Vagina (tissue), 2 donors: ENCODE data around the gene SLC10A7. TPM values are rescaled to one million over a fixed set of nuclear protein-coding genes. Genes with fewer than 3 reads are reported as not detected.

ENCODE experiments used
- DNase-seq, 2 donors: peaks; one replicate each; pipeline ENCODE4 v3.0.0-alpha.2; 2017; ENCODE audit errors: extremely low spot score in 2 of 2
- H3K27ac ChIP-seq: fragments of 200-600 bp; sonication (generic); one replicate; pipeline ENCODE4 v1.5.1; 2019
- H3K27me3 ChIP-seq: fragments of 200-600 bp; sonication (generic); one replicate; pipeline ENCODE4 v1.5.1; 2019
- H3K36me3 ChIP-seq, 2 donors: fragments of 200-600 bp; sonication (generic); one replicate each; pipeline ENCODE4 v1.5.1; 2017 to 2019
- H3K4me1 ChIP-seq: fragments of 200-600 bp; sonication (generic); one replicate; pipeline ENCODE4 v1.5.1; 2019
- H3K4me3 ChIP-seq, 2 donors: fragments of 200-600 bp; sonication (generic); 1 replicate in 1 of 2; 2 replicates in 1 of 2; pipeline ENCODE4 v1.5.1; 2016 to 2019
- H3K9me3 ChIP-seq: fragments of 200-600 bp; sonication (generic); one replicate; pipeline ENCODE4 v1.5.1; 2019
- POLR2A ChIP-seq, 2 donors: fragments of 450-650 bp; IDR thresholded peaks; one replicate each; pipeline ENCODE4 v1.6.1; 2017; ENCODE audit warnings: antibody characterized with exemption in 2 of 2, mild to moderate bottlenecking in 2 of 2, moderate library complexity in 2 of 2
- POLR2AphosphoS5 ChIP-seq, 2 donors: sonication (generic); formaldehyde crosslinking; IDR thresholded peaks; one replicate each; pipeline ENCODE4 v1.9.0; 2017; ENCODE audit warnings: antibody characterized with exemption in 2 of 2, mild to moderate bottlenecking in 2 of 2, low read depth in 1 of 2; ENCODE audit not compliant: insufficient read depth in 1 of 2
- intact Hi-C: fragments of 100-400 bp; cut with DNase I; formaldehyde crosslinking; loops from one replicate; pipeline ENCODE4 v1.15.1; 2023
- total RNA-seq: library from RNA; depleted of rRNA; stranded (reverse); fragments of >200 nt; gene quantifications from one replicate; pipeline ENCODE4 v1.2.3, GENCODE V29; 2016
- TF ChIP-seq, protein P1 (sequence below), 3 experiments: fragments of 450-650 bp in 2 of 3; fragments of 200-600 bp in 1 of 3; sonication (generic) in 1 of 3; IDR thresholded peaks; one replicate each; pipeline ENCODE4 v1.5.1; 2017 to 2019; ENCODE audit warnings: antibody characterized with exemption in 3 of 3, mild to moderate bottlenecking in 2 of 3, moderate library complexity in 2 of 3

SLC10A7 gene
- total RNA-seq, 1 donor from 2014 or later, result 14.2 TPM

DNA sequence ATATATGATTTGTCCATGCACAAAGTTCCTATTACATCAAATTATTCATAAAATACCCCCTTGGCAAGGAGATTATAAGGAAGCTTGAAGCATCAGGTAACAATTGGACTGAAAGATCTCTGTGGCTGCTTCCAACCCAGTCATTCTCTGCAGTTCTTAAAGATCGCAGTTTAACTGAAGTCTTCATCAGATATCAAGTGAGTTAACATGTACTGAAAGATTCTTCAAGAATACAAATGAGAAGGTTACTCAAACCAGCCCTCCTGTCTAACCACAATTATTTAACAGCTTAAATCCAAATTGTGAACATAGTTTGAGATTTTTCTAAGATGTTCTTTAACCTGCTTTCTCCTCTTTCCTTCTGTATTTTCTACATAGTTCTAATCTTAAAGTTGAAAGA, 56.1 kb downstream of the SLC10A7 start:
- DNase-seq, result no peak
- Histone ChIP-seq H3K27me3 (no peaks in the 10 kb centered on the region), H3K4me1 (no peaks in the 10 kb centered on the region), H3K4me3 (no peak overlapping the region), H3K27ac (no peak overlapping the region), H3K36me3 (no peaks in the 10 kb centered on the region), H3K9me3 (no peaks in the 10 kb centered on the region)
- TF ChIP-seq POLR2AphosphoS5 (IDR thresholded peaks at IDR 0.05; ENCODE audit: insufficient read depth in 1 of 2, low read depth in 1 of 2) (no peak), POLR2A (IDR thresholded peaks at IDR 0.05) (no peak)
- TF ChIP-seq, protein P1, sequence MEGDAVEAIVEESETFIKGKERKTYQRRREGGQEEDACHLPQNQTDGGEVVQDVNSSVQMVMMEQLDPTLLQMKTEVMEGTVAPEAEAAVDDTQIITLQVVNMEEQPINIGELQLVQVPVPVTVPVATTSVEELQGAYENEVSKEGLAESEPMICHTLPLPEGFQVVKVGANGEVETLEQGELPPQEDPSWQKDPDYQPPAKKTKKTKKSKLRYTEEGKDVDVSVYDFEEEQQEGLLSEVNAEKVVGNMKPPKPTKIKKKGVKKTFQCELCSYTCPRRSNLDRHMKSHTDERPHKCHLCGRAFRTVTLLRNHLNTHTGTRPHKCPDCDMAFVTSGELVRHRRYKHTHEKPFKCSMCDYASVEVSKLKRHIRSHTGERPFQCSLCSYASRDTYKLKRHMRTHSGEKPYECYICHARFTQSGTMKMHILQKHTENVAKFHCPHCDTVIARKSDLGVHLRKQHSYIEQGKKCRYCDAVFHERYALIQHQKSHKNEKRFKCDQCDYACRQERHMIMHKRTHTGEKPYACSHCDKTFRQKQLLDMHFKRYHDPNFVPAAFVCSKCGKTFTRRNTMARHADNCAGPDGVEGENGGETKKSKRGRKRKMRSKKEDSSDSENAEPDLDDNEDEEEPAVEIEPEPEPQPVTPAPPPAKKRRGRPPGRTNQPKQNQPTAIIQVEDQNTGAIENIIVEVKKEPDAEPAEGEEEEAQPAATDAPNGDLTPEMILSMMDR (IDR thresholded peaks at IDR 0.05), result no peak
- intact Hi-C loops, result no loop called here

DNA sequence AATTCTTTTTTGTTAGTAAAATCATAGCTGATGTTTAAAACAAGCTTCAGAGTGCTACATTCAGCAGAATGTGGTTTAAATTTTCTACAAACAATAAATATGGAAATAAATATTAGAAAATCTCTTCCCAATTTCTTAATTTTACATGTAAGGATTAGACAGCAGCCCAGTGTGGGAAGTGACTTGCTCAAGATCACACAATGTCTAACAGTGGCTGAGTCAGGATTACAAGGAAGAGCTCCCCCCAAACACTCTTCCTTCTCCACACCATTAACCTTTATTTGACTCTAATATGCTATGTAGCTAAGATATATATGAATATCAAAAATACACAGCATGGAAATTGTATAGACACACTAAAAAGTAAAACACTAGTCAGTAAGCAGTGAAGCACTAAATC, 59.5 kb downstream of the SLC10A7 start:
- Histone ChIP-seq H3K4me1 (no peaks in the 10 kb centered on the region), H3K36me3 (no peaks in the 10 kb centered on the region), H3K27ac (no peak overlapping the region), H3K4me3 (no peak overlapping the region), H3K9me3 (no peaks in the 10 kb centered on the region), H3K27me3 (no peaks in the 10 kb centered on the region)
- no peak for TF ChIP-seq POLR2A (IDR thresholded peaks at IDR 0.05)
- TF ChIP-seq, protein P1 (IDR thresholded peaks at IDR 0.05), result no peak
- TF ChIP-seq POLR2AphosphoS5 (IDR thresholded peaks at IDR 0.05; ENCODE audit: insufficient read depth in 1 of 2, low read depth in 1 of 2), result no peak
- no peak for DNase-seq
- intact Hi-C loops, result no loop called here

DNA sequence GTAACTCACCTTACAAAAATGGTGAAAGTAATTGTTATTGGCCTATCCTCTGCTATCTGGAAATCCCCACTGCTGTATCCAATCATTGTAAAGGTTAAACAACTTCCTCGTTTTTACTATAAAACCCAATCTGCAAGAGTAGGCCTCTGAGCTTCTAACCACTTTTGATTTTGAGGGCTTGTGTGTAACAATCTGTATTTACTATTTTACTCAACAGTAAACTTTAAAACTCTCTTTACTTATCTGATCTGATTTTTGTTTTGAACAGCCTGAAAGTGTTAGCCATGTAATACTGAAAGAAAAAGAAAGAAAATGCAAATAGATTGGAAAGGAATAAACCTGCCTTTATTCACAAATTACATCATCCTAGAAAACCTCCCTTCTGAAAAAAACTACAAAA, 63.1 kb downstream of the SLC10A7 start:
- DNase-seq, result no peak
- no peaks in the 10 kb centered on the region for H3K9me3 ChIP-seq
- H3K27ac ChIP-seq, result no peak overlapping the region
- no peak overlapping the region for H3K4me3 ChIP-seq
- no peaks in the 10 kb centered on the region for H3K4me1 ChIP-seq
- H3K27me3 ChIP-seq, result no peaks in the 10 kb centered on the region
- intact Hi-C loops, result no loop called here
- TF ChIP-seq POLR2A (IDR thresholded peaks at IDR 0.05), result no peak
- TF ChIP-seq POLR2AphosphoS5 (IDR thresholded peaks at IDR 0.05; ENCODE audit: insufficient read depth in 1 of 2, low read depth in 1 of 2), result no peak
- TF ChIP-seq, protein P1 (IDR thresholded peaks at IDR 0.05), result no peak
- no peaks in the 10 kb centered on the region for H3K36me3 ChIP-seq

DNA sequence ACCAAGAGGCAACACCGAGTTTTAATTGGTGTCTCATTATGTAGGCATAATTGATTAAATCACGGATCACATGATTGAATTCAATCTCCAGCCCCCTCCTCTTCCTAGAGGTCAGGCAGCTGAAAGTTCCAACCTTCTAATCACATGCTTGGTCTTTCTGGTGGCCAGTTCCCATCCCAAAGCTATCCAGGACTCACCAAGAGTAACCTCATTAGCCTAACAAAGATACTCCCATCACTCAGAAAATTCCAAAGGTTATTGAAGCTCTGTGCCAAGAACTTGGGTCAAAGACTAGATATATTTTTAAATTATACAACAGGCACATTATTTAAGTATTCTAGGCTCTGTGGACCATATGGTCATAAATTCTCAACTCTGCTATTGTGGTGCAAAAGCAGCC, 65.1 kb downstream of the SLC10A7 start:
- no peaks in the 10 kb centered on the region for H3K27me3 ChIP-seq
- TF ChIP-seq POLR2A (IDR thresholded peaks at IDR 0.05), result no peak
- H3K4me1 ChIP-seq, result no peaks in the 10 kb centered on the region
- no peaks in the 10 kb centered on the region for H3K9me3 ChIP-seq
- no peaks in the 10 kb centered on the region for H3K36me3 ChIP-seq
- no peak overlapping the region for H3K4me3 ChIP-seq
- intact Hi-C loops, result no loop called here
- H3K27ac ChIP-seq, result no peak overlapping the region
- DNase-seq, result no peak

DNA sequence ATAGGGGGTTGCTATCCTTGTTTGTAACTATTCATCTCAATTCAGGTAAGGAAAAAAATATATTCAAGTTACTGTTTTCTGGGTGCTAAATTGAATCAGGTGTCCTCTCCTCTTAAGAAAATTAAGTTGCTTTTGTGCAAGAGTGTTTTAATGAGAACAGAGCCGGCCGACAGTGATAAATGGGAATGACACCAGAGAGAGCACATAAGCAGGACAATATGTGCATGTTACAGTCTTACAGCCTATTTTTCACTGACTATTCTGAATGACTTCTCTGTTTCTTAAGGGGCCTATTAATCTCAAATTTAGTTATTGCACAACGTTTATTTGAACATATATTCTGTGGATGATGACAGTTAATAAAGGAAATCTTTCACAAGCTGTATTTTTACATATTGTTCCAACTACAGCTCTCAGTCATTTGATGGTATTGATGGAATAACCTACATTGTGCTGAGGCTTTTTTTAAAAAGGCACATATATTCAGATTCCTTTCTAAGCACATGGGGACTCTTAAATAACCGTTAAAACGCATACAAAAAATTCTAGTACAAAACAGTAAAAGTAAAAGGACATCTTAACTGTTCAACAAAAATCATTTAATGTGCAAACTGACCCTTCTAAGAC, 68.4 kb downstream of the SLC10A7 start:
- Histone ChIP-seq H3K9me3 (no peaks in the 10 kb centered on the region), H3K4me3 (no peak overlapping the region), H3K27ac (no peak overlapping the region), H3K36me3 (no peaks in the 10 kb centered on the region), H3K4me1 (no peaks in the 10 kb centered on the region), H3K27me3 (no peaks in the 10 kb centered on the region)
- intact Hi-C loops, result no loop called here
- TF ChIP-seq, protein P1 (IDR thresholded peaks at IDR 0.05), result no peak
- no peak for TF ChIP-seq POLR2A (IDR thresholded peaks at IDR 0.05)
- no peak for TF ChIP-seq POLR2AphosphoS5 (IDR thresholded peaks at IDR 0.05; ENCODE audit: insufficient read depth in 1 of 2, low read depth in 1 of 2)
- DNase-seq, result no peak
